Heart left ventricle (tissue), 13 donors: ENCODE measurements around the gene ACYP1.

ENCODE experiments used
- POLR2A ChIP-seq, 2 donors: fragments of 450-650 bp; IDR thresholded peaks; one replicate each; pipeline ENCODE4 v1.6.1; 2017; ENCODE audit warnings: antibody characterized with exemption in 2 of 2, mild to moderate bottlenecking in 2 of 2, moderate library complexity in 2 of 2
- TF ChIP-seq, protein P1 (sequence below), 12 donors: fragments of 200-600 bp; sonication (generic) in 4 of 12; IDR thresholded peaks; one replicate each; pipeline versions ENCODE4 v1.5.0 to v1.8.0; 2018 to 2022; ENCODE audit warnings: antibody characterized with exemption in 12 of 12, mild to moderate bottlenecking in 5 of 12
- donor health status: ischemic (EF 13 %, LVEDD 7.1; RV severe dilation, severe dysfunction).
- donor health status: DM: no; HTN: yes; CAD: no.
- donor health status: DM: no; HTN: no; CAD: no.
- donor health status: ischemic (EF 25% LVEDD 6.9; RV normal size, moderate dysfunction).
- donor health status: ischemic (EF 25% LVEDD 5.7; RV mildly dilated, moderate dysfunction).
- donor health status: ischemic (EF 35%, LVEDD 5.7; RV mildly dilated, moderate dysfunction).
- donor health status: nonischemic (EF 11% LVEDD 7.7; RV severe dilation, severe dysfunction).
- donor health status: DM: yes; HTN: yes; CAD: no.
- donor health status: PGD.
- donor health status: ischemic (EF 29% LVEDD 5.4; RV normal size, mild dysfunction).
- donor health status: nonischemic (EF 23%, LVEDD 6.1; RV moderate dilation, normal function).

DNA sequence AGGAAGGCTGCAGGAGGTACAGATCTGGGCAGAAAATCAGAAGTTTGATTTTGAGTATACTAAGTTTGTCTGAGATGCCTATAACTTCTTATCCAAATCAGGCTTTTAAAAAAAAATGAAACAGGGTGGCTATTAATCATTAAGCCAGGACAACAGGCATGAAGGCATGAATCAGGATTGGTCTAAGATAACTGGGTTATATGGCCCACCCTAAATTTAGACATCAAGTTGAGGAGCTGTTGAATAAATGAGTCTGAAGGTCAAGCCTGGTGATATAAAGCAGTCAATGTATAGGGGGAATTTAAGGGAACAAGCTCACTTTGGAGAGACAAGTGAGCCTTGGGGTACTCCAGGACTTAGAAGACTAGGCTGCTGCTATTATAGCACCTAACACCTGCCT lies 34.4 kb upstream of the ACYP1 start:
- TF ChIP-seq, protein P1, sequence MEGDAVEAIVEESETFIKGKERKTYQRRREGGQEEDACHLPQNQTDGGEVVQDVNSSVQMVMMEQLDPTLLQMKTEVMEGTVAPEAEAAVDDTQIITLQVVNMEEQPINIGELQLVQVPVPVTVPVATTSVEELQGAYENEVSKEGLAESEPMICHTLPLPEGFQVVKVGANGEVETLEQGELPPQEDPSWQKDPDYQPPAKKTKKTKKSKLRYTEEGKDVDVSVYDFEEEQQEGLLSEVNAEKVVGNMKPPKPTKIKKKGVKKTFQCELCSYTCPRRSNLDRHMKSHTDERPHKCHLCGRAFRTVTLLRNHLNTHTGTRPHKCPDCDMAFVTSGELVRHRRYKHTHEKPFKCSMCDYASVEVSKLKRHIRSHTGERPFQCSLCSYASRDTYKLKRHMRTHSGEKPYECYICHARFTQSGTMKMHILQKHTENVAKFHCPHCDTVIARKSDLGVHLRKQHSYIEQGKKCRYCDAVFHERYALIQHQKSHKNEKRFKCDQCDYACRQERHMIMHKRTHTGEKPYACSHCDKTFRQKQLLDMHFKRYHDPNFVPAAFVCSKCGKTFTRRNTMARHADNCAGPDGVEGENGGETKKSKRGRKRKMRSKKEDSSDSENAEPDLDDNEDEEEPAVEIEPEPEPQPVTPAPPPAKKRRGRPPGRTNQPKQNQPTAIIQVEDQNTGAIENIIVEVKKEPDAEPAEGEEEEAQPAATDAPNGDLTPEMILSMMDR (IDR thresholded peaks at IDR 0.05): no peak
- no peak for TF ChIP-seq POLR2A (IDR thresholded peaks at IDR 0.05)
